Posterior cingulate gyrus (tissue), 11 donors: ENCODE data around the gene ATP5PD.
"Not testable (repeated sequence)": the region's sequence is repeated elsewhere in the genome, so short reads cannot be mapped to it uniquely, and the experiment has no call there.

Experiments
- DNase-seq, 10 donors: peaks; one replicate each; pipeline versions ENCODE4 v3.0.0 to v3.0.0-alpha.2; 2020 to 2021; ENCODE audit warnings: mixed read lengths in 3 of 10
- intact Hi-C: fragments of 100-400 bp; cut with DNase I; formaldehyde crosslinking; loops from one replicate; pipeline ENCODE4 v1.15.1; 2023

The ATP5PD gene

GRCh38 chr17:75060434-75061054 is 13.8 kb upstream of the ATP5PD start:
- intact Hi-C loops, result loop anchor here (5.0 kb wide), 2 partner anchors 47 to 147 kb away; partner anchors contain the start of genes ARMC7 and NUP85
- peak in 2 of 10 donors; percentile 20 to 73 for DNase-seq

- DNase-seq, result peak in 9 of 10 donors; percentile 31 to 92 (median 44)
- intact Hi-C loops, result loop anchor here (5.0 kb wide), 2 partner anchors 48 to 148 kb away; partner anchors contain the start of genes ARMC7 and NUP85
Measured at GRCh38 chr17:75059369-75060345, 12.9 kb upstream of the ATP5PD start.

GRCh38 chr17:75051941-75052340 is 5.2 kb upstream of the ATP5PD start:
- intact Hi-C loops, result no loop called here
- no peak for DNase-seq

GRCh38 chr17:75049706-75050105 is 2.9 kb upstream of the ATP5PD start:
- intact Hi-C loops, result no loop called here
- no peak for DNase-seq

GRCh38 chr17:75049057-75049456 is 2.3 kb upstream of the ATP5PD start:
- no peak for DNase-seq
- intact Hi-C loops, result no loop called here

- intact Hi-C loops, result no loop called here
- DNase-seq, result peak in 2 of 10 donors; percentile 36 to 58
Measured at GRCh38 chr17:75048249-75048878, 1.6 kb upstream of the ATP5PD start.

GRCh38 chr17:75047398-75048098 is 779 bp upstream of the ATP5PD start:
- no peak for DNase-seq
- intact Hi-C loops, result no loop called here

GRCh38 chr17:75045946-75046406 is 793 bp downstream of the ATP5PD start:
- intact Hi-C loops, DNase-seq: not testable (repeated sequence)

GRCh38 chr17:75044716-75045115 is 2.1 kb downstream of the ATP5PD start:
- intact Hi-C loops, result no loop called here
- no peak for DNase-seq

- intact Hi-C loops, DNase-seq: not testable (repeated sequence)
Measured at GRCh38 chr17:75043789-75044188, 3.0 kb downstream of the ATP5PD start.

- DNase-seq, result no peak
- intact Hi-C loops, result no loop called here
Measured at GRCh38 chr17:75041656-75042280, 5.0 kb downstream of the ATP5PD start.

- no peak for DNase-seq
- intact Hi-C loops, result loop anchor here (10.0 kb wide), 1 partner anchor 54 kb away; the partner anchor contains the start of gene CDR2L
Measured at GRCh38 chr17:75039238-75039637, 7.5 kb downstream of the ATP5PD start.

GRCh38 chr17:75036643-75037268 is 10.0 kb downstream of the ATP5PD start:
- intact Hi-C loops, result loop anchor here (10.0 kb wide), 1 partner anchor 52 kb away; the partner anchor contains the start of gene CDR2L
- DNase-seq, result peak in 8 of 10 donors; percentile 45 to 94 (median 72)

GRCh38 chr17:75034236-75034908 is 12.4 kb downstream of the ATP5PD start:
- intact Hi-C loops, result loop anchor here (10.0 kb wide), 1 partner anchor 50 kb away; the partner anchor contains the start of gene CDR2L
- peak; percentile 75 to 97 (median 86) for DNase-seq

GRCh38 chr17:75033346-75034235 is 13.2 kb downstream of the ATP5PD start:
- intact Hi-C loops, result loop anchor here (10.0 kb wide), 1 partner anchor 49 kb away; the partner anchor contains the start of gene CDR2L
- DNase-seq, result peak; percentile 86 to 99 (median 92)

- no peak for DNase-seq
- intact Hi-C loops, result loop anchor here (10.0 kb wide), 1 partner anchor 48 kb away; the partner anchor contains the start of gene CDR2L
Measured at GRCh38 chr17:75032720-75033280, 14.0 kb downstream of the ATP5PD start.
